GM23338 (cell line): ENCODE data around the gene PCGF2. TPM values are rescaled to one million over a fixed set of nuclear protein-coding genes. Genes with fewer than 3 reads are reported as not detected.

ENCODE experiments used
- ATAC-seq: fragments of 200-7000 bp; cut with Tn5 transposase; 3 replicates; pipeline ENCODE4 v1.9.1; 2020
- DNase-seq: peaks from one replicate; pipeline ENCODE4 v3.0.0-alpha.2; 2015; ENCODE audit warnings: low spot score
- H2AFZ ChIP-seq: fragments of 200-600 bp; sonication (generic); 2 replicates; pipeline ENCODE4 v1.8.0; 2016; ENCODE audit warnings: antibody characterized with exemption, mild to moderate bottlenecking, moderate library complexity
- H3F3A ChIP-seq: fragments of 200-600 bp; sonication (generic); replicated peaks from 2 replicates; pipeline ENCODE4 v1.8.0; 2017; ENCODE audit warnings: antibody characterized with exemption, mixed run types, low read depth
- H3K27ac ChIP-seq: fragments of 200-600 bp; sonication (generic); 2 replicates; pipeline ENCODE4 v1.6.1; 2016; ENCODE audit warnings: low read depth
- H3K27me3 ChIP-seq: fragments of 200-600 bp; sonication (generic); 2 replicates; pipeline ENCODE4 v1.8.0; 2016; ENCODE audit warnings: mild to moderate bottlenecking, mixed run types, moderate library complexity; ENCODE audit not compliant: insufficient read depth
- H3K36me3 ChIP-seq: fragments of 200-600 bp; sonication (generic); 2 replicates; pipeline ENCODE4 v1.8.0; 2016; ENCODE audit warnings: mild to moderate bottlenecking; ENCODE audit not compliant: insufficient read depth
- H3K4me1 ChIP-seq: fragments of 200-600 bp; sonication (generic); 2 replicates; pipeline ENCODE4 v1.8.0; 2016; ENCODE audit warnings: mild to moderate bottlenecking, moderate library complexity; ENCODE audit not compliant: insufficient read depth
- H3K4me2 ChIP-seq: fragments of 200-600 bp; sonication (generic); 2 replicates; pipeline ENCODE4 v1.7.1; 2017; ENCODE audit warnings: mixed run types
- H3K4me3 ChIP-seq: fragments of 200-600 bp; sonication (generic); 2 replicates; pipeline ENCODE4 v1.6.1; 2016; ENCODE audit warnings: mixed run types
- H3K79me2 ChIP-seq: fragments of 200-600 bp; sonication (generic); replicated peaks from 2 replicates; pipeline ENCODE4 v1.8.0; 2017; ENCODE audit warnings: mild to moderate bottlenecking; ENCODE audit not compliant: insufficient read depth
- H3K9me2 ChIP-seq: fragments of 200-600 bp; sonication (generic); 2 replicates; pipeline ENCODE4 v1.8.0; 2017; ENCODE audit not compliant: insufficient read depth
- H4K20me1 ChIP-seq: fragments of 200-600 bp; sonication (generic); replicated peaks from 2 replicates; pipeline ENCODE4 v1.8.0; 2017; ENCODE audit warnings: mild to moderate bottlenecking; ENCODE audit not compliant: insufficient read depth
- H3K27ac Mint-ChIP-seq: 2 replicates; pipeline ENCODE4 v1.8.0; 2020; ENCODE audit warnings: inconsistent platforms, mild to moderate bottlenecking, moderate library complexity, mixed read lengths
- H3K27me3 Mint-ChIP-seq: 3 replicates; pipeline ENCODE4 v1.8.0; 2022; ENCODE audit warnings: low read depth, mild to moderate bottlenecking, moderate library complexity, mixed read lengths, inconsistent platforms; ENCODE audit not compliant: insufficient read depth, poor library complexity
- H3K36me3 Mint-ChIP-seq: 3 replicates; pipeline ENCODE4 v1.8.0; 2021; ENCODE audit warnings: low read depth, mild to moderate bottlenecking, inconsistent platforms, moderate library complexity, mixed read lengths
- H3K4me1 Mint-ChIP-seq: 3 replicates; pipeline ENCODE4 v1.8.0; 2020; ENCODE audit warnings: mild to moderate bottlenecking, inconsistent platforms, mixed read lengths
- H3K4me3 Mint-ChIP-seq: 3 replicates; pipeline ENCODE4 v1.8.0; 2021; ENCODE audit warnings: moderate library complexity, mild to moderate bottlenecking, inconsistent platforms, mixed read lengths
- H3K9me3 Mint-ChIP-seq: 3 replicates; pipeline ENCODE4 v1.8.0; 2020; ENCODE audit warnings: moderate library complexity, mild to moderate bottlenecking, inconsistent platforms, mixed read lengths
- CREB1 ChIP-seq: fragments of 250-450 bp; sonication (Bioruptor Pico); IDR thresholded peaks from 2 replicates; pipeline ENCODE4 v1.5.0; 2020; ENCODE audit warnings: low read depth, mild to moderate bottlenecking, moderate library complexity
- EZH2 ChIP-seq: fragments of 200-600 bp; sonication (generic); IDR thresholded peaks from one replicate; pipeline ENCODE4 v1.8.0; 2017; ENCODE audit warnings: antibody characterized with exemption, mild to moderate bottlenecking, low read depth; ENCODE audit not compliant: unreplicated experiment
- JUNB ChIP-seq: IDR thresholded peaks from one replicate; pipeline ENCODE4 v1.6.1; 2016; ENCODE audit warnings: antibody characterized with exemption; ENCODE audit not compliant: unreplicated experiment
- ZNF114 ChIP-seq: fragments of 250-450 bp; sonication (Bioruptor Pico); IDR thresholded peaks from 2 replicates; pipeline ENCODE4 v1.5.0; 2020; ENCODE audit warnings: mild to moderate bottlenecking, moderate library complexity
- polyA plus RNA-seq: library from polyadenylated mRNA; unstranded; fragments of >200 nt; fragmentation: Nextera tagmentation; extraction: Ambion mirVana; gene quantifications from 2 replicates; pipeline ENCODE4 v1.2.1, GENCODE V29; 2016
- total RNA-seq: library from RNA; depleted of rRNA; stranded (reverse); fragments of >200 nt; shearing (Covaris generic); gene quantifications from 2 replicates; pipeline ENCODE4 v1.2.3, GENCODE V29; 2014
- TF ChIP-seq, protein P1 (sequence below), 2 experiments: fragments of 200-600 bp in 1 of 2; sonication (generic) in 1 of 2; conservative IDR thresholded peaks; 2 replicates each; pipeline versions ENCODE4 v1.5.1 to v1.6.1; 2016 to 2017; ENCODE audit warnings: antibody characterized with exemption in 2 of 2, low read depth in 2 of 2, mild to moderate bottlenecking in 2 of 2, moderate library complexity in 1 of 2
- TF ChIP-seq, protein P2 (sequence below): IDR thresholded peaks from 2 replicates; pipeline ENCODE4 v1.6.1; 2016; ENCODE audit warnings: antibody characterized with exemption
- TF ChIP-seq, protein P3 (sequence below): fragments of 250-450 bp; sonication (Bioruptor Pico); IDR thresholded peaks from 2 replicates; pipeline ENCODE4 v1.5.0; 2020; ENCODE audit warnings: mild to moderate bottlenecking, moderate library complexity

PCGF2 gene
- total and polyA plus RNA-seq, 2 experiments from 2014 or later = 21.1 to 51.9 TPM

DNA sequence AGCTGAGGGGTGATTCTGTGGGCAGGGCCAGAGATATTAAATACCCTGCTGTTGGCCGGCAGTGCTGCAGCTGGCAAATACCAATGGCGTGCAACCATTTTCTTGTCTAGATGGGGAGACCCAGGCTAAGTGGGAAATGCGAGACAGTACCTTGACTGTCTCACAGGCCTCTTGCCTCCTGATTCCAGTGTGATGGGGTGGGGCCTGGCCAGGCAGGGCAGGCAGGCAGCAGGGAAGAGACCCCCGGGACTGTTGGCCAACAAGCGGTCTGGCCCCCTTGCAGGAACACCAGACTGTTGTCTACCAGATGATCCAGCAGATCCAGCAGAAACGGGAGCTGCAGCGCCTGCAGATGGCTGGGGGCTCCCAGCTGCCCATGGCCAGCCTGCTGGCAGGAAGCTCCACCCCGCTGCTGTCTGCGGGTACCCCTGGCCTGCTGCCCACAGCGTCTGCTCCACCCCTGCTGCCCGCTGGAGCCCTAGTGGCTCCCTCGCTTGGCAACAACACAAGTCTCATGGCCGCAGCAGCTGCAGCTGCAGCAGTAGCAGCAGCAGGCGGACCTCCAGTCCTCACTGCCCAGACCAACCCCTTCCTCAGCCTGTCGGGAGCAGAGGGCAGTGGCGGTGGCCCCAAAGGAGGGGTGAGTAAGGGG is 23.7 kb downstream of the PCGF2 start:
- no peaks in the 10 kb centered on the region for H4K20me1 ChIP-seq
- H3K27ac ChIP-seq = no peak overlapping the region
- Mint-ChIP-seq H3K4me1 (peaks cover 40% of the 10 kb centered on the region), H3K36me3 (no peaks in the 10 kb centered on the region), H3K27ac (no peak overlapping the region), H3K4me3 (no peak overlapping the region), H3K9me3 (no peaks in the 10 kb centered on the region), H3K27me3 (peaks cover 38% of the 10 kb centered on the region)
- peaks cover 35% of the 10 kb centered on the region for H3K27me3 ChIP-seq
- no peaks in the 10 kb centered on the region for H3K36me3 ChIP-seq
- H3K4me2 ChIP-seq = no peak overlapping the region
- H2AFZ ChIP-seq = no peak overlapping the region
- no peaks in the 10 kb centered on the region for H3K79me2 ChIP-seq
- no peak for DNase-seq
- H3K9me2 ChIP-seq = no peaks in the 10 kb centered on the region
- TF ChIP-seq, protein P1, sequence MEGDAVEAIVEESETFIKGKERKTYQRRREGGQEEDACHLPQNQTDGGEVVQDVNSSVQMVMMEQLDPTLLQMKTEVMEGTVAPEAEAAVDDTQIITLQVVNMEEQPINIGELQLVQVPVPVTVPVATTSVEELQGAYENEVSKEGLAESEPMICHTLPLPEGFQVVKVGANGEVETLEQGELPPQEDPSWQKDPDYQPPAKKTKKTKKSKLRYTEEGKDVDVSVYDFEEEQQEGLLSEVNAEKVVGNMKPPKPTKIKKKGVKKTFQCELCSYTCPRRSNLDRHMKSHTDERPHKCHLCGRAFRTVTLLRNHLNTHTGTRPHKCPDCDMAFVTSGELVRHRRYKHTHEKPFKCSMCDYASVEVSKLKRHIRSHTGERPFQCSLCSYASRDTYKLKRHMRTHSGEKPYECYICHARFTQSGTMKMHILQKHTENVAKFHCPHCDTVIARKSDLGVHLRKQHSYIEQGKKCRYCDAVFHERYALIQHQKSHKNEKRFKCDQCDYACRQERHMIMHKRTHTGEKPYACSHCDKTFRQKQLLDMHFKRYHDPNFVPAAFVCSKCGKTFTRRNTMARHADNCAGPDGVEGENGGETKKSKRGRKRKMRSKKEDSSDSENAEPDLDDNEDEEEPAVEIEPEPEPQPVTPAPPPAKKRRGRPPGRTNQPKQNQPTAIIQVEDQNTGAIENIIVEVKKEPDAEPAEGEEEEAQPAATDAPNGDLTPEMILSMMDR (conservative IDR thresholded peaks at IDR 0.05; ENCODE audit: low read depth in 2 of 2) = no peak
- TF ChIP-seq, protein P2, sequence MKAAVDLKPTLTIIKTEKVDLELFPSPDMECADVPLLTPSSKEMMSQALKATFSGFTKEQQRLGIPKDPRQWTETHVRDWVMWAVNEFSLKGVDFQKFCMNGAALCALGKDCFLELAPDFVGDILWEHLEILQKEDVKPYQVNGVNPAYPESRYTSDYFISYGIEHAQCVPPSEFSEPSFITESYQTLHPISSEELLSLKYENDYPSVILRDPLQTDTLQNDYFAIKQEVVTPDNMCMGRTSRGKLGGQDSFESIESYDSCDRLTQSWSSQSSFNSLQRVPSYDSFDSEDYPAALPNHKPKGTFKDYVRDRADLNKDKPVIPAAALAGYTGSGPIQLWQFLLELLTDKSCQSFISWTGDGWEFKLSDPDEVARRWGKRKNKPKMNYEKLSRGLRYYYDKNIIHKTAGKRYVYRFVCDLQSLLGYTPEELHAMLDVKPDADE = no peak
- TF ChIP-seq CREB1 (CRISPR knock-in tag) (no peak), JUNB (no peak), EZH2 (no peak)
- H3F3A ChIP-seq = peaks cover 5% of the 10 kb centered on the region
- peaks cover 14% of the 10 kb centered on the region for H3K4me1 ChIP-seq
- no peak overlapping the region for H3K4me3 ChIP-seq
- ATAC-seq = no peak

DNA sequence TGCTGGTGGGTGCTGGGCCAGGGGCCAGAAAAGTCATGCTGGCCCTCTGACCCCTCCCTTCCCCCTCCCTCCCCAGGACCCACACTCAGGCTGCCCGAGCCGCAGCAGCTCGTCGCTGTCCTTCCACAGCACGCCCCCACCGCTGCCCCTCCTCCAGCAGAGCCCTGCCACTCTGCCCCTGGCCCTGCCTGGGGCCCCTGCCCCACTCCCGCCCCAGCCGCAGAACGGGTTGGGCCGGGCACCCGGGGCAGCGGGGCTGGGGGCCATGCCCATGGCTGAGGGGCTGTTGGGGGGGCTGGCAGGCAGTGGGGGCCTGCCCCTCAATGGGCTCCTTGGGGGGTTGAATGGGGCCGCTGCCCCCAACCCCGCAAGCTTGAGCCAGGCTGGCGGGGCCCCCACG is 26.3 kb downstream of the PCGF2 start:
- Mint-ChIP-seq H3K4me3 (no peak overlapping the region), H3K27ac (no peak overlapping the region), H3K4me1 (peaks cover 42% of the 10 kb centered on the region), H3K9me3 (no peaks in the 10 kb centered on the region; the same call in 2 of the 3 replicates), H3K27me3 (peaks cover 27% of the 10 kb centered on the region), H3K36me3 (peaks cover 6% of the 10 kb centered on the region; the same call in 1 of the 3 replicates)
- ATAC-seq (no peak), DNase-seq (no peak)
- Histone ChIP-seq H4K20me1 (no peaks in the 10 kb centered on the region), H2AFZ (no peak overlapping the region), H3K9me2 (no peaks in the 10 kb centered on the region), H3K27ac (no peak overlapping the region), H3K79me2 (no peaks in the 10 kb centered on the region), H3K4me1 (peaks cover 7% of the 10 kb centered on the region), H3F3A (peaks cover 7% of the 10 kb centered on the region), H3K36me3 (no peaks in the 10 kb centered on the region), H3K27me3 (peaks cover 27% of the 10 kb centered on the region), H3K4me3 (no peak overlapping the region), H3K4me2 (no peak overlapping the region)
- TF ChIP-seq JUNB = no peak
- TF ChIP-seq ZNF114 (CRISPR knock-in tag) = no peak
- TF ChIP-seq, protein P1 (conservative IDR thresholded peaks at IDR 0.05; ENCODE audit: low read depth in 2 of 2) = no peak
- TF ChIP-seq, protein P3, sequence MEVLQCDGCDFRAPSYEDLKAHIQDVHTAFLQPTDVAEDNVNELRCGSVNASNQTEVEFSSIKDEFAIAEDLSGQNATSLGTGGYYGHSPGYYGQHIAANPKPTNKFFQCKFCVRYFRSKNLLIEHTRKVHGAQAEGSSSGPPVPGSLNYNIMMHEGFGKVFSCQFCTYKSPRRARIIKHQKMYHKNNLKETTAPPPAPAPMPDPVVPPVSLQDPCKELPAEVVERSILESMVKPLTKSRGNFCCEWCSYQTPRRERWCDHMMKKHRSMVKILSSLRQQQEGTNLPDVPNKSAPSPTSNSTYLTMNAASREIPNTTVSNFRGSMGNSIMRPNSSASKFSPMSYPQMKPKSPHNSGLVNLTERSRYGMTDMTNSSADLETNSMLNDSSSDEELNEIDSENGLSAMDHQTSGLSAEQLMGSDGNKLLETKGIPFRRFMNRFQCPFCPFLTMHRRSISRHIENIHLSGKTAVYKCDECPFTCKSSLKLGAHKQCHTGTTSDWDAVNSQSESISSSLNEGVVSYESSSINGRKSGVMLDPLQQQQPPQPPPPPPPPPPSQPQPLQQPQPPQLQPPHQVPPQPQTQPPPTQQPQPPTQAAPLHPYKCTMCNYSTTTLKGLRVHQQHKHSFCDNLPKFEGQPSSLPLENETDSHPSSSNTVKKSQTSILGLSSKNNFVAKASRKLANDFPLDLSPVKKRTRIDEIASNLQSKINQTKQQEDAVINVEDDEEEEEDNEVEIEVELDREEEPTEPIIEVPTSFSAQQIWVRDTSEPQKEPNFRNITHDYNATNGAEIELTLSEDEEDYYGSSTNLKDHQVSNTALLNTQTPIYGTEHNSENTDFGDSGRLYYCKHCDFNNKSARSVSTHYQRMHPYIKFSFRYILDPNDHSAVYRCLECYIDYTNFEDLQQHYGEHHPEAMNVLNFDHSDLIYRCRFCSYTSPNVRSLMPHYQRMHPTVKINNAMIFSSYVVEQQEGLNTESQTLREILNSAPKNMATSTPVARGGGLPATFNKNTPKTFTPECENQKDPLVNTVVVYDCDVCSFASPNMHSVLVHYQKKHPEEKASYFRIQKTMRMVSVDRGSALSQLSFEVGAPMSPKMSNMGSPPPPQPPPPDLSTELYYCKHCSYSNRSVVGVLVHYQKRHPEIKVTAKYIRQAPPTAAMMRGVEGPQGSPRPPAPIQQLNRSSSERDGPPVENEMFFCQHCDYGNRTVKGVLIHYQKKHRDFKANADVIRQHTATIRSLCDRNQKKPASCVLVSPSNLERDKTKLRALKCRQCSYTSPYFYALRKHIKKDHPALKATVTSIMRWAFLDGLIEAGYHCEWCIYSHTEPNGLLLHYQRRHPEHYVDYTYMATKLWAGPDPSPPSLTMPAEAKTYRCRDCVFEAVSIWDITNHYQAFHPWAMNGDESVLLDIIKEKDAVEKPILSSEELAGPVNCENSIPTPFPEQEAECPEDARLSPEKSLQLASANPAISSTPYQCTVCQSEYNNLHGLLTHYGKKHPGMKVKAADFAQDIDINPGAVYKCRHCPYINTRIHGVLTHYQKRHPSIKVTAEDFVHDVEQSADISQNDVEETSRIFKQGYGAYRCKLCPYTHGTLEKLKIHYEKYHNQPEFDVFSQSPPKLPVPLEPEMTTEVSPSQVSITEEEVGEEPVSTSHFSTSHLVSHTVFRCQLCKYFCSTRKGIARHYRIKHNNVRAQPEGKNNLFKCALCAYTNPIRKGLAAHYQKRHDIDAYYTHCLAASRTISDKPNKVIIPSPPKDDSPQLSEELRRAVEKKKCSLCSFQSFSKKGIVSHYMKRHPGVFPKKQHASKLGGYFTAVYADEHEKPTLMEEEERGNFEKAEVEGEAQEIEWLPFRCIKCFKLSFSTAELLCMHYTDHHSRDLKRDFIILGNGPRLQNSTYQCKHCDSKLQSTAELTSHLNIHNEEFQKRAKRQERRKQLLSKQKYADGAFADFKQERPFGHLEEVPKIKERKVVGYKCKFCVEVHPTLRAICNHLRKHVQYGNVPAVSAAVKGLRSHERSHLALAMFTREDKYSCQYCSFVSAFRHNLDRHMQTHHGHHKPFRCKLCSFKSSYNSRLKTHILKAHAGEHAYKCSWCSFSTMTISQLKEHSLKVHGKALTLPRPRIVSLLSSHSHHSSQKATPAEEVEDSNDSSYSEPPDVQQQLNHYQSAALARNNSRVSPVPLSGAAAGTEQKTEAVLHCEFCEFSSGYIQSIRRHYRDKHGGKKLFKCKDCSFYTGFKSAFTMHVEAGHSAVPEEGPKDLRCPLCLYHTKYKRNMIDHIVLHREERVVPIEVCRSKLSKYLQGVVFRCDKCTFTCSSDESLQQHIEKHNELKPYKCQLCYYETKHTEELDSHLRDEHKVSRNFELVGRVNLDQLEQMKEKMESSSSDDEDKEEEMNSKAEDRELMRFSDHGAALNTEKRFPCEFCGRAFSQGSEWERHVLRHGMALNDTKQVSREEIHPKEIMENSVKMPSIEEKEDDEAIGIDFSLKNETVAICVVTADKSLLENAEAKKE = no peak
- TF ChIP-seq, protein P2 = no peak
